Gastrocnemius medialis (tissue), 4 donors: ENCODE measurements around the gene PCED1B.

Experiments
- POLR2A ChIP-seq, 2 donors: fragments of 450-650 bp; IDR thresholded peaks; one replicate each; pipeline ENCODE4 v1.6.1; 2017; ENCODE audit warnings: antibody characterized with exemption in 2 of 2, mild to moderate bottlenecking in 2 of 2, moderate library complexity in 2 of 2
- TF ChIP-seq, protein P1 (sequence below), 5 experiments: fragments of 450-650 bp in 3 of 5; fragments of 200-600 bp in 2 of 5; sonication (generic) in 2 of 5; IDR thresholded peaks in 4 of 5; conservative IDR thresholded peaks in 1 of 5; 1 replicate in 4 of 5; 2 replicates in 1 of 5; pipeline ENCODE4 v1.5.1; 2016 to 2019; ENCODE audit warnings: antibody characterized with exemption in 5 of 5, mild to moderate bottlenecking in 3 of 5, moderate library complexity in 3 of 5

DNA sequence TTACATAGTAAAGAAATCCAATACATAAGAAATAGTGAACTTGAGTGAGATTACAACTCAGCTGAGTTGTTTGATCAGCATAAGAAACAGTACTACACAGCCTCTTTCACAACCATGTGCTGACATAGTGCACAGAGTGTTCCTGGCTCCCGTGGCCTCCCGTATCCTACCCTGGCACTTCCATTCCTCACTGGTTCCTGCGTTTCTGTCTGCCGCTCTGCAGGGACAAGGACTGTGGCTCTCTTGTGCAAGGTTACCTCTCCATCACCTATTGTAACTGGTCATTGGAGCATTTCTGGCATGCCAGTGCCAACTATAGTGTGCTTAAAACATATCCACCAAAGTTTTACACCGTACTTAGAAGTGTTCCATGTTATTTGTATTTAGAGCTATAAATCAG lies 46.3 kb upstream of the PCED1B start:
- TF ChIP-seq, protein P1, sequence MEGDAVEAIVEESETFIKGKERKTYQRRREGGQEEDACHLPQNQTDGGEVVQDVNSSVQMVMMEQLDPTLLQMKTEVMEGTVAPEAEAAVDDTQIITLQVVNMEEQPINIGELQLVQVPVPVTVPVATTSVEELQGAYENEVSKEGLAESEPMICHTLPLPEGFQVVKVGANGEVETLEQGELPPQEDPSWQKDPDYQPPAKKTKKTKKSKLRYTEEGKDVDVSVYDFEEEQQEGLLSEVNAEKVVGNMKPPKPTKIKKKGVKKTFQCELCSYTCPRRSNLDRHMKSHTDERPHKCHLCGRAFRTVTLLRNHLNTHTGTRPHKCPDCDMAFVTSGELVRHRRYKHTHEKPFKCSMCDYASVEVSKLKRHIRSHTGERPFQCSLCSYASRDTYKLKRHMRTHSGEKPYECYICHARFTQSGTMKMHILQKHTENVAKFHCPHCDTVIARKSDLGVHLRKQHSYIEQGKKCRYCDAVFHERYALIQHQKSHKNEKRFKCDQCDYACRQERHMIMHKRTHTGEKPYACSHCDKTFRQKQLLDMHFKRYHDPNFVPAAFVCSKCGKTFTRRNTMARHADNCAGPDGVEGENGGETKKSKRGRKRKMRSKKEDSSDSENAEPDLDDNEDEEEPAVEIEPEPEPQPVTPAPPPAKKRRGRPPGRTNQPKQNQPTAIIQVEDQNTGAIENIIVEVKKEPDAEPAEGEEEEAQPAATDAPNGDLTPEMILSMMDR (IDR thresholded peaks at IDR 0.05 in 4 of 5, conservative IDR thresholded peaks at IDR 0.05 in 1 of 5) = no peak
- TF ChIP-seq POLR2A (IDR thresholded peaks at IDR 0.05) = no peak
